NCI-H446 (cell line): ENCODE results near the gene PRPF40B.
"Not testable (repeated sequence)": the region's sequence is repeated elsewhere in the genome, so short reads cannot be mapped to it uniquely, and the experiment has no call there.

Experiments
- DNase-seq, 2 experiments: peaks; one replicate each; lab custom pipeline; 2025; lab: John Stamatoyannopoulos, UW

Gene PRPF40B

DNA sequence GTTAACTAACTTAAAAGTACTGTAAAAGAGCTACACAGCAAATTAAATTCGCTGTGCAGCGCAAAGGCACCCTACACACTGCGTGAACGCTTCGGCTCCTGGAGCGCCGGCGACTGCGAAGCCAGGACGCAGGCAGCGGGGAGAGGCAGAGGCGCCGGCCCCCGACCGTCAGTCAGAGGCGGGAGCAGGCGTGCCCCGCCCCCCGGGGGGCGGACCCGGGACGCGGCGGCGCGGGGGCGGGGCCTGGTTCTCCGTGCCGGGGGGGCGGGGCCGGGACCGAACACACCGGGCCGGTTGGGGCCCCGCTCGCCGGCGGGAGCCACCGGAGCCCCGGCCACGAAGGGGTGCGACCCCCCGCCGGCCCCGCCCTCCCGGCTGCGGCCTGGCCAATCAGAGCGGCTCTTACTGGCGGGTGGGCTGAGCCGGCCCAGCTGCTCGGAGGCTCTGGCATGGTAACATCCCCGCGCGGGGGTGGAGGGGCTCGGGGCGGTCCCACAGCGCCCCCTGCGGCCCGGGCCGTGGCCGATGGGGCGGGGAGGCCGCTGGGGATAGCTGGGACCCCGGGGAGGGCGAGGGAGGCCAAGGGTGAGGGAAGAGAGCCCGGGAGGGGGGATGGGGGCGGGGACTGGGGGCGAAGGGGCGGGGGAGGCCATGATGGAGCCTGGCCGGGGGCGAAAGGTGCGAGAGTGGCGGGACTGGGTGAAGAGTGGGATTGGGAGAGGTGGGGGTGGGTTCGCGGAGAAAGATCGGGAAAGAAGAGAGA lies at the start of gene PRPF40B:
TSS of gene PRPF40B (plus strand) at position 420 of the 763 bp plus-strand sequence. CDS start at position 450, 30 bp downstream.
- DNase-seq: peak; percentile 60 to 95

DNA sequence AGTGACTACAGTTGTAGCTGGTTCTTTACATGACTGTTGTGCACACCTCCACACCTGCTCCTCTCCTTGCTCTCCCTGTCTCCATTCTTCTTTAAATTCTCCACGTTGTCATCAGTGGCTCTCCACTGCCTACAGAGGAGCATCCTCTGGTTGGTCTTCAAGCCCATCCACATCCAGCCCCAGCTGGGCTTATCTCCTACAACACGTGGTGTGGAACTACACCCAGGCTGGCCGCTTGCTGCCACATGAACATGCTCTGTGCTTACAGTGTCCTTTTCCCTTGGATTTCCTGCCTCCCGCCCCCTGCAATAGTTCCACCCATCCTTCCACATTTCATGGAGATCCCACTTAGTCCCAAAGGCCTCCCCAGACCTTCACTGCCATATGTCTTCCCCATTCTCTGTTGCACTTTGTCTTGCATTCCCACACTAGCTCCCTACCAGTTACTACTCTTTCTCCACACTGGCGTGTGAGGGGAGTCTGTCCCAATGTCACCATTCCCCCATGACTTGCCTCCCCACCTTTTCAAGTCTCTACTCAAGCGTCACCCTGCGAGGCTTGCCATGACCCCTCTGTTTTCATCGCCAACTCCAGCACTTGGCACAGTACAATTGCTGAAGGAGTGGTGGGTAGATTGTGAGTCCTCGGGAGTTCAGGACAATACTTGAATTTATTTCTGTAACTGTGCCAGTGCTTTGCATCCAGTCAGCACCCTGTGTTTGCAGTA lies 45.6 kb upstream of the PRPF40B start:
- DNase-seq: no peak

DNA sequence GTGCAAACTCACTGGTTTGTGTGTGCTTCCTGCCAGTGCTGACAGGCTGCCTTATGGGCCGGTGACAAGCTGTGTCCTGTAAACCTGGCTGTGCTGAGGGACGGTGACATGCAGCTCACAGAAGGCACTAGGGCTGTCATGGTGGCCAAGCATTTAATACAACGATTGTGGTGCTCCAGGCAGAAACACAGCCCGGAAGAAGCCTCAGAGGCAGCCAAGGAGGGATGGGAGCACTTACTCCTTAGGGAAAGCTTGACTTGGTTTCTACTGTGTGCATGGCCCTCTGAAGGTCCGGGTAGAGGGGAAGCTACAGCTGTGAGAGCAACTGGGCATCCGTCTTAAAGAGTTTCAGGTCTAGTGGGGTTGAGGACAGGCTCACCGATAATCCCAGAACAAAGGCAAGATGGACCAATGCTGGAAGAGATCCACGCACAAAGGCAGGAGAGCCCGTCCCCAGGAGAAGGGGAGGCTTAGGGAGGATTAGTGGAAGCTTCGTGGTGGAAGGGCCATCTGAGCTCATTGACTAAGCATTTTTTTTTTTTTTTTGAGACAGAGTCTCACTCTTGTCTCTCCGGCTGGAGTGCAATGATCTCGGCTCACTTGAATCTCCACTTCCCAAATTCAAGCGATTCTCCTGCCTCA lies 44.8 kb upstream of the PRPF40B start:
- no peak for DNase-seq

DNA sequence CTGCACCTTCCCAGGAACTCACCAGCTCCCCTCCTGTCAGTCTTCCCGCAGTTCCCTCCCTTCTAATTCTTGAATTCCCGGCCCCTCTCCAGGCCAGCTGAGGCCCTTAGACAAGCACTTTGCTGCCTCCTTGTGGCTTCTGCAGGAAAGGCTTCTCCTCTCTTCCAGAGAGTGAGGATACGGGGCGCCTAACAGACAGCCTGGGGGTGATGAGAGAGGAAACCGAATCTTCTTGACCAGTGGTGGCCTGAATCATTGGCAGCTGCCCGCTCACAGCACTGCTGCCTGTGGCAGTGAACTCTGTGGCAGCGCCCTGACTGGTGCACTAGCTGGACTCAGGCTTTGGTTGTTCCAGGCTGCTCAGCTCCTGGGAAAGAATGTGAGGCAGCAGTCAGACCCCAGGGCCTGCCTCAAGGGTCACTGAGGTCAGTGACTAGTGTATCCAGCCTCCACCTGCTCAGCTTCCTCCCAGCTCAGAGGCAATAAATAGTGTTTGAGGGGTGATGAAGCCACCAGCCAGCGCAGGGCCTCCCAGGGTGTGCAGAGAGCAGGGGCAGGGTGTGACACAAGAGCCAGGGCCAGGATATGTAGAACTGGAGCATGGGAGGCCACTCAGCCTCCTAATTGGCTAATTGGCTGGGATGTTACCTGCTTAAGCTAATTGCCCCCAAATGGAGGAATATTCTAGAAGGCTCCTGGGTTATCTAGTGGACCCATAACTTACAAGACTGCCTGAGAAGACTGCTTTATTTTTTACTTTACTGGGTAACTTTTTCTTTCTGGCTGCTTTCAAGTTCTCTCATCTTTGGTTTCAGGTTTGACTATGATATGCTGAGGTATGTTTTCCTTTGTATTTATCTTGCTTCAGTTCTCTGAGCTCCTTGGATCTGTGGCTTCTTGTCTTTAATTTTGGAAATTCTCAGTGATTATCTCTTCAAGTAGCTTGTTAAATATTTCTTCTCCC lies 42.5 kb upstream of the PRPF40B start:
- peak; percentile 56 to 85 for DNase-seq

DNA sequence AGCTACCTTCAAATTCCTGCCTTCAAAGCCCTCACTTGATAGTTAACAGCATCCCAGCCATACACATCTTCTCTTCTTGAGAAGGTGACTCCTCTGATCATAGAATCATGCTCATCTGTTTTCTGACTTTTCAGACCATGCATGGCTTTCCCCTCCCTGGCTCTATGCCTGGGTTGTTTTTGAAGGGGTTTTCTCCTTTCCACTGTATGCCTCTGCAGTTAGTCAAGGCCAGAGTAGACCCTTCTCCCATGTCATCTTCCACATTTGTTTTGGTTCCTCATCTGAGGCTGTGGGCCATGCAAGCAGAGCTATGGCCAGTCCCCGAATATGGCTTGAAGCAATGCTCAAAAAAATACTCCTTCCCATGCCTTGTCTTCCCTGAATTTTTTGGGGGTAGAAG lies 41.2 kb upstream of the PRPF40B start:
- DNase-seq: no peak

DNA sequence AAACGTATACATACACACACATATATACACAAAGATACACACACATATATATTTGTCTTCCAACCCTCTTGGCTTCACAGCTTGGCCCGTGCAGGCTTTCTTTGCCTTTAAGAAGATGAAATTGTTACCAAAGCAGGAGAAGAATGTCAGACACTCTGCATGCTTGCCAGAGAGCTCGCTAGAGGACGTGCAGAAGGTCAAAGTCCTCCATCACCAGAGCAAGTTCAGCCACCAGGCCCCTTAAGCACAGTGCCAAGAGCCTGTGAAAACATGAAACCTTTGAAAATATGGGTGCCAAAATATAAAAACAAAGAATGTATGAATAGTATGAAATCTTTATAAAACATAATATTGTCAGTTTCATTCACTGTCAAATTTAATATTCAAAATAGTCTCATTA lies 40.5 kb upstream of the PRPF40B start:
- peak in 1 of 2 experiments; percentile 18 for DNase-seq

DNA sequence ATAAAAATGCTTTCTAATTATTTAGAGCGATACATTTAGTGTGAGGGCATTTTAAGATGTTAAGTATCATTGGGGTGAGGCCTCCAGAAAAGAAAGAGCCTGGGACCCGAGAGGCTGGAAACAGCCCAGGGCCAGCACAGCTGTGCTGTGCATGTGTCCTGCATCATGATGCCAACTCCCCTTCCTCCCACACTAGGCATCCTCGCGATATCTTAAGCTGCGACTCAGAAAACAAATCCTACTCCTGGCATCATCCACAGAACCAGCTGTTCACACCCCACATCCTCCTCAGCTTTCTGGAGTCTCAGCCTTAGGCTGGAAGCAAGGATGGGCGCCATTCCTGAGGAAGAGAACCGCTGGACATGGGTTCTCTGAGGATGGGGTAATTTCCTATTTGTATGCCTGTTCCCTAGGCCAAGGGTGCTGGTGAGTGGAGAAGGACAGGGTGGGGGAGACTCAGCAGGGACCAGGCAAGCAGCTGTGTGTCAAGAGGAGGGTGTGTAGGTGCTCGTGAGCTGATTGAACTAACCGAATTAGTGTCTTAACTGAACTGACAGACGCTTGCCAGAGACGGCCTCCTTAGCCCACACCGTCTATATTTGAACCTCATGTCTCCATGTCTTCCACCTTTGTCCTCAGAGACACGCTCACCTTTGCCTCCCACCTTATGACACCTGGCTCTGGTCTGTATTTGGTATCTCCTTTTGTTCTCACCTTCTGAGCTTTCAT lies 39.8 kb upstream of the PRPF40B start:
- peak; percentile 6 to 55 for DNase-seq

DNA sequence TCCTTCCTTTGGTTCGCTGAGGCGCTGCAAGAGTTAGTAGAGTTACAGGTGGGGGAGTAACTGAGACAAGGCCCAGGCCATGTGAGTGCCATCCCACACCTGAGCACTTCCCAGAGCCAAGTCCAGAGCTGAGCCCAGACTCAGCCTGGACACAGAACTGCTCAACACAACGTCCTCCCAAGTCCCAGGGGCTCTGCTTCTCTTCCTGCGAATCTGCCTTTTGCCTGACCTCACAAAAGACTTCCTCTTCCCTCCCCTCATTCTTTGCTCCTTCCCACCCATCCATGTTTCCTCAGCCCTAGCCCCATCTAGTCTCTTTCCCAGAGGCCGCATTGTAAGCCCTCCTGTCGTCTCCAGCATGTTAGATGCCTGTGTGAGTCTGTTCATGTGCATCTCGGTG lies 38.8 kb upstream of the PRPF40B start:
- no peak for DNase-seq

DNA sequence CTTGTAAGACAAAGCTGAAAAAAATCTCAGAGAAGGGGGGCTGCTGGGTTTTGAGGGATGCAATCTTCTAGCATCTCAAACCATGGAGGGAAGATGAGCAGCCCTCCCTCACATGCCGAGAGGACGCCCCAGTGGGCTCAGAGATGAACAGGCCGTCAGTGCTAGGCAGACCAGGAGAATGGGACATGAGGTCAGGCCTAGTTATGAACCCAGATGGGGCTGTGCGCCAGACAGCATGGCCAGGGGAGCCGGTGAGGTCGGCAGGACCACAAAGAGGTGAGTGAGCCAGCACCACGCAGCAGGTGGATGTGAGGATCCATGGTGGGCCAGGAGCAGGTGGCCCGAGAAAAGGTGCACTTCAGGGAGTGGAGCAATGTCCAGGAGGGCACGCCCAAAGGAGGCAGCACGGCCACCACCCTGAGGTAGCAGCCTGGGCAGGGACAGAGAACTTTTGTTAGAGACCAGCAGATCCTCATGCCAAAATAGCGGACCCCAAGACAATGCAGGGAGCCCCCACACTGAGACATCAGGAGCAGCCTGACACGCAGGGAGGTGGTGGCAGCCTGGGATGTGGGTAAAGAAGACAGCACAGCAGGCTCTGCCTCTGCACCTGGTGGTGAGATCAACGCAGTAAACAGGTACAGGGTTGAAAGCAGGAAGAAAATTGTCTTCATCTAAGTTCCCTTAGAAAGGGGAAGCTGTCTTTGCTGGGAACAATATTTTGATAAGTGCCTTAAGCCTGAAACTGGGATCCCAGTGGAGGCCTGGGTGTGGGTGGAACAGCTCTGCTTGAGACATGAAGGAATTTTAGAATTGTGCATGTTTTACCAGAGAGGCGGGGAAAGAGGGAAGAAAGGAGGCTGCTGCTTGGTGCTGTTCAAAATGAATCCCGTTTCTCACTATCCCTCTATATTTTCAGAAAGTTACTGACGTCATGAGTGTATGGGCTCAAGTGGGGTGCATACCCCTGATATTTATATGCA lies 37.6 kb upstream of the PRPF40B start:
- no peak for DNase-seq

DNA sequence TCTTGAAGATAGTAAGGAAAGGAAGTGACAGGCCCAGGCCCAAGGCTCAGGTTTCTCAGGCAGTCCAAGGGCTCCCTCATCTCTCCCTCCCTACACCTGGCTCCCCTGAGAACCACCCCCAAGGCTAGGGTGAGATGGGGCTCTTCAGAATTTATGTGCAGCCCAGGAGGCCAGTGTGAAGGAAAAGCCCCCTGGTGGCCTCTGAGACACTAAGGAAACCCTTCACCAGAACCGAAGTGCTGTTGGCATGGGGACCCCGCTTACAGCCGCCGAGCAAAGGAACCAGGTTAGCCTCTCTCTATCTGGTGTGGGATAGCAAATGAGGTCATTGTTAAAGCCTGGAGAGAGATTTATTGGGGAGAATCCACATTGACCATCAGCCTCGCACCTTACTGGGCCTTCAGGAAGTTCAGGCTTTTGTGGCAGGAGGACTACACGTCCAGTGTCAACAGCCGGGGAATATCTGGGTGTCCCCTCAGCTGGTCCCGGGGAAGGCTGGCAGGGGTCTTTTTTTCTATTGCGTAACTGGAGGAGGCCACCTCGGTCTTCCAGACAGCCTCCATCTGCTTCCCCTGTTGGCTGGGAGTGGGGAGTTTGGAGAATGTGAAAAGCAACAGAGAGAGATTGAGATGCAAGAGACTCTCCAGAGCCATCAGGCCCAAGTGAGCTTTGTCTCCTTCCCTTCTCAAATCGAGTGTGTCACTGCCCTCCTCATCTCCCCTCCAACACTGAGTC lies 36.0 kb upstream of the PRPF40B start:
- DNase-seq: no peak

DNA sequence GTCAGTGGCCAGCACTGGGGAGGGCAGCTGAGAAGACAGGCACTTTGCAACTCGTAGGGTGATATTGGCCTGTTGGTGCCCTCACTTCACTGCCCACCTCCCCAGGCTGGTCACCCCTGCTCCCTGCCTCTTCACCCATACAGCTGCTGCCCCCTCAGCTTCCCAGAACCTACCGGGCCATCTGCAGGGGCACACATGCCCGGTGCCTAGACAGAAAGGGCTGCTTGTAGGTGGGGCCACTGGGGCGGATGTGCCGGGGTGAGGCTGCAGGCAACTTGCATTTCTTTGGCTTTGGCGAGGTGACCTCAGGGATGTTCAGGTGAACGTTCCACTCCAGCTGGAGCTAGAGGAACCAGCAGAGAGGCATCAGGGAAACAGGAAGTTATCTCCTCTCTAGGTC lies 35.1 kb upstream of the PRPF40B start:
- DNase-seq: no peak

DNA sequence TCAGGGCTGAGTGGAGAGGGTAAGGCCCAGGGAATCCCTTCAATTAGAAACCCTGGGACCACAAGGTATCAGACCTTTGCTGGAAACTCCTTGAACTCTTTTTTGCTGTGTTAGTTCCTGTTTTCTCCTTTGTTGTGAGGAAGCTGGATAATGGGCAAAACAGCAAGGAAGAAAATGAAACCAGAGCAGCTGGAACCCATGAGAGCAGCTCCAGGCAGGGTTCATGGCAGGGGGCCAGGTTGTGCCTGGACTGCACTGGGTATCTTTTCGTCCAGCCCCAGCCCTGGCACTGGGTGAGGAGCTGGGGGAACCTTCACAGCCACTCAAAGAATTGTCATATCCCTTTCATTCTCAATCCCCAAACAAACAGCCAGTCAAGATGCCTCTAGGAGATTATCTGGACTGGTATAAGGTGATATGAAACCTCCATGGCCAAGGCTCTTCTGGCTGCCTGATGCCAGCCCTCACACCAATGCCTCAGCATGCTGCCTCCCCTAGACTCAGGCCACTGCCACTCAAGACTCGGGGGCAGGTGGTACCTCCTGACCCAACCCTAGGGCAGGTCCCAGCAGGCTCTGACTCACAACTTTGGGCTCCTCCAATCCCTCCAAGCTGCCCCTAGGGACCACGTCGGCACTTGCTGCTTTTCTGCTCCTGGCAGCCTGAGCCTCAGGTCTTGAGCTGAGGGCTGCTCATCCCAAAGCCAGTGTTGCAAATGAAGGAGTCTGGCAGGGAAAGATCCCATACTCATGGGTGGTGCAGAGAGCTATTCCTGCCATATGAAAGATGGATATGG lies 34.4 kb upstream of the PRPF40B start:
- DNase-seq: peak in 1 of 2 experiments; percentile 23

DNA sequence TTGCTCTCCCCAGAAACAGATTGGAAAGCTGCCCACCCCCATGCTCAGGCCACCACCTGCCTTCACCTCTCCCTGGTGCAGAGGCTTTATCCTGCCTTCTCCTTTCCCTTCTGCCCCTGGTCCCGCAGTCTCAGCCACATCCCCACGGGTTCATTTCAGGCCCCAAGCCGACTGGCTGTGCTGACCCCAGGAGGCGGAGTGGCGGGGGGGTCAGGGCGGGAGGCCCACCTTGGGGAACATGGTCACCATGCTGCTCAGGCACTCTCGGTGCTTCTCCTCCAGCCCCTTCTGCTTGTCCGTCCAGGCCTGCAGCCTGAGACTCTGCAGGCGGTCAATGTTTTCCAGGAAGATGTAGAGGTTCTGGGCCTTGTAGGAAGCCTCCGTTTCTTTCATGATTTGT lies 24.8 kb upstream of the PRPF40B start:
- no peak for DNase-seq

DNA sequence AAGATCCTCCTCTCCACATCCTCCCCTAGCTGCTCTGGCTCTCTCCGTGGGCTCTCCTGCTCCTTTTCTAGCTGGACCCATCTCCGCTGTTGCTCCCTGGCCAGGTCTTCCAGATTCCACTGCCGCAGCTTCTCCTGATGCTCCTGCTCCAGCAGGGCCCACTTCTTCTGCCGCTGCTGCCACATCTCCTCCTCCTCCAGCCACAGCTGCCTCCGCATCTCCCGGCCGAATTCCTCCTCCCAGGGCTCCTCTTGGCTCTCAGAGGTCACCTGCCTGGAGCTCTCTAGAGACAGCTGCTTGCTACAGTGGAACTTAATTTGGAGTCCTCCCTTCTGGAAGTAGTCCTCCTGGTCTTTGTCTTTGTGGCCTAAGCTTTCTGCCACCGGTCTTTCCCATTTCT lies 23.4 kb upstream of the PRPF40B start:
- no peak for DNase-seq

DNA sequence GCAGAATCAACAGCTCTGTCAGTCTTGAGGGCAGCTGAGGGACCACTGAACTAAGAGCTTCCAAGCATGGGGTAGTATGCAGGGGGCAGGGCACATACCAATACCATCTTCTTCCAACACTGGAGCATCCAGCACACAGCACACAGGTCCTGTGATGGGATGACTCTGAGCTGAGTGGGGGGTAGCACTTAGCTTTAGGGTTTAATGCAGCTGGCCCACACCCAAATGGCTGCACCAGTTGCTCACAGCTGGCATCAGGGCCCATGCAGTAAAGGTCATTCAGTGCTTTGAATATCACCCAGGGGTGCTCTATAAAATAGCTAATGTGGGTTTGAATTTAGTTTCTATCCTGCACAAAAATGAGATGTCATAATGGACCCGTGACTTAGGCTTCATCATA lies 19.6 kb upstream of the PRPF40B start:
- no peak for DNase-seq

DNA sequence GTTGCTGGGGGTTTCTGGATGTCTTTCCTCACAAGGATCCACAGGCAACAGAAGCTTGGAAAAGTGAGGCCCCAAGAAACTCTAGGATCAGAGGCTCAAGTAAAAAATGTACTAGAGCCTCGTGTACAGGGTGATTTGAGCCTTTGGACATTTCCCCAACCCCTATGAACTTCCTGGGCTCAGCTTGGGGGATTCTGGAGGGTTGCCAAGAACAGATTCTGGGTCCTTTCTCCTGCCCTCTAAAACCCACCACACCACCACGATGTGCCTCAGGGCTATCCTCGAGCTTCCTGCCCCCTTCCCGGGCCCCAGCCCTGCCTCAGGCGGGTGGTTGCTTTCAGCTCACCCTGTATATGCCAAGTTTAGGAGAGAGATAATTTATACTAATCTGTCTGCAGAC lies 18.5 kb upstream of the PRPF40B start:
- no peak for DNase-seq

DNA sequence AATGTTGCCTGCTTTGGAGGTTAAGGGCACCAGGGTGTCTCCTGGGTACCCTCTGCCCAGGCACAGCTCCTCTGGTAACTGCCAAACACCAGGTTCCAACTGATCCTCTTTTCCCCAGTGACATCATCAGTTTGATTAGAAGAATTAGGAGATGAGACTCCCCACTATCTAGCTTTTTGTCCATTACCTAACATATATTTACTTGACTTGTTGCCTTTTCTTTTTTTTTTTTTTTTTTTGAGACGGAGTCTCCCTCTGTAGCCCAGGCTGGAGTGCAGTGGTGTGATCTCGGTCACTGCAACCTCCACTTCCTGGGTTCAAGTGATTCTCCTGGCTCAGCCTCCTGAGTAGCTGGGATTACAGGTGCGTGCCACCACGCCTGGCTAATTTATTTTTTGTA lies 17.8 kb upstream of the PRPF40B start, which contains the start of gene FAM186B:
TSS of gene FAM186B (minus strand) at position 101 of the 400 bp plus-strand sequence. CDS start 162 bp downstream, outside the sequence.
- not testable (repeated sequence) for DNase-seq
